COLO668 (cell line): ENCODE data around the gene TGFBI.

ENCODE experiments used
- DNase-seq: peaks from one replicate; lab custom pipeline; 2025; ENCODE audit not compliant: unreplicated experiment; lab: John Stamatoyannopoulos, UW

Gene TGFBI

DNA sequence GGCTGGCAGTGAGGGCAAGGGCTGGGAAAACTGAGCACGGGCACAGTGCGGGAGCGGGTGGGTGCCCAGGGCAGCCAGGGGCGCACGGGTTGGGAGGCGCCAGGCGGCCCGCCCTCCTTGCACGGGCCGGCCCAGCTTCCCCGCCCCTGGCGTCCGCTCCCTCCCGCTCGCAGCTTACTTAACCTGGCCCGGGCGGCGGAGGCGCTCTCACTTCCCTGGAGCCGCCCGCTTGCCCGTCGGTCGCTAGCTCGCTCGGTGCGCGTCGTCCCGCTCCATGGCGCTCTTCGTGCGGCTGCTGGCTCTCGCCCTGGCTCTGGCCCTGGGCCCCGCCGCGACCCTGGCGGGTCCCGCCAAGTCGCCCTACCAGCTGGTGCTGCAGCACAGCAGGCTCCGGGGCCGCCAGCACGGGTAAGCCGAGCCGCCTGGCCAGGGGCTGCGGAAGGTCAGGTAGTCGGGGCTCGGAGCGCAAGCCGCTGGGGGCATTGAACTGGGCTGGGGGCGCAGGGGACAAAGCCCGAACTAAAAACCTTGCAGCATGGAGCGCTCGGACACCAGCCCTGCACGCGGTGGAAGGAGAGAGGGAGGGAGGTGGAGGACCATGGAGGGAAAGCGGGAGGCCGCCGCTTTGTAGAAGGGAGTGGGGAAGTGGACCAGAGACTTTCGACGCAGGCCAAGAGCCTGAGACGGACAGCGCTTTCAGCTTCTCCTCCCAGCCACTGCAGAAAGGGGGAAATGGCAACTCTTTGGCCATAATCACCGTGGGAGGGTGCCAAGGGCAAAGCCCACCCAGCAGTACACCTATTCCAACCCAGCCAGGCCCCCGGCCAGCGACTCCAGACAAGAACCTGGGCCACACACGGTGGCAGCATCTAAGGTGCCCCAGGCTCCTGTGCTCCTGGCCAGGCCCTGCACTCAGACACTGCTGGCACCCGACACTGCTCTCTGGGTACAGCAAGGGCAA lies at the start of gene TGFBI:
Gene TGFBI (plus strand): TSS at position 207 of the 961 bp plus-strand sequence. CDS start 68 bp downstream, at position 275.
- DNase-seq = peak; percentile 48

DNA sequence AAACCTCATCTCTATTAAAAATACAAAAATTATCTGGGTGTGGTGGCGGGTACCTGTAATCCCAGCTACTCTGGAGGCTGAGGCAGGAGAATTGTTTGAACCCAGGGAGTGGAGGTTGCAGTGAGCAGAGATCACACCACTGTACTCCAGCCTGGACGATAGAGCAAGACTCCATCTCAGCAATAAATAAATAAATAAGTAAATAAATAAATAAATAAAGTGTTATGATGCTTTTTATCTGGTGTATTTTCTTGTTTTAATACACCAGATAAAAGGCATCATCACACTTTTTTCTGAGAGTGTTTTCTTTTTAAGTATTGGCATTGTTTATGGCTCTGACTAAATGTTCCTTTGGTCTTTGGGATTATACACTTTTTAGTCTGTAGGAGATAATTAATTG lies 49.8 kb upstream of the TGFBI start:
- DNase-seq = no peak

GRCh38 chr5:135979510-135979909 lies 49.3 kb upstream of the TGFBI start:
- no peak for DNase-seq

DNA sequence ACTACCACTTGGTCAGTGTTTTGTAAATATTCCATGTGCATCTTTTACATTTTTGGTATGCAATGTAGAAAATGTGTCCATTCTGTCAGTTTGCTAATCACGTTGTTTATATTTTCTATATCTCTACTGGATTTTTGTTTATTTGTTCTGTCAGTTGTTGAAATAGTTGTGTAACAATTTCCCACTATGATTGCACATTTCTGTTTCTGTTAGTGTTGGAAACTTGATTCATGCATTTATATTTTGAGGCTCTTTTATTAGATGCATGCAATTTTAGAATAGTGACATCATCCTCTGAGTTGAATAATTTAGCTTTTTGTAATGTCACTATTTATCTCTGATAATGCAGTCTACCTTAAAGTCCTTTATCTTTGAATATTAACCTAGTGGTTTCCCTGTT lies 48.2 kb upstream of the TGFBI start:
- no peak for DNase-seq

DNA sequence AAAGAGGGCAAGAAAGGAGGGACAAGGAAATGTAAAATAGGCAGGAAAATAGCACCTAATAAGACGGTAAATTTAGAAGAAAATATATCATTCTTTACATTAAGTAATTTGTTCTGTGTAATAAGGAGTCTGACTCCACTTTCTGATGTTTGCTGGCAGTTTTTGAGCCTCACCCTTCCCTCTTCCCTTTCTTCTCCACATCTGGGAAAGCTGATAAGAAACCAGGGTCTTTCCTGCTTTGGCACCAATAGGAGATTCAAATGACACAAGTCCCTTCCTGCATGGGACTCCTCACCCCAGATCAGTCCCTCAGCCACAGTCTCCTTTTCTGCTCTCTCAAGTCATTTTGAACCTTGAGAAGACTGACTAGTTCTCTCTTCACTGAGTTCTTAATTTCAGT lies 42.8 kb upstream of the TGFBI start:
- no peak for DNase-seq

GRCh38 chr5:135986401-135986800 lies 42.4 kb upstream of the TGFBI start:
- no peak for DNase-seq

GRCh38 chr5:135986891-135987401 lies 41.8 kb upstream of the TGFBI start:
- DNase-seq = no peak

GRCh38 chr5:135988546-135988945 lies 40.2 kb upstream of the TGFBI start:
- DNase-seq = no peak

DNA sequence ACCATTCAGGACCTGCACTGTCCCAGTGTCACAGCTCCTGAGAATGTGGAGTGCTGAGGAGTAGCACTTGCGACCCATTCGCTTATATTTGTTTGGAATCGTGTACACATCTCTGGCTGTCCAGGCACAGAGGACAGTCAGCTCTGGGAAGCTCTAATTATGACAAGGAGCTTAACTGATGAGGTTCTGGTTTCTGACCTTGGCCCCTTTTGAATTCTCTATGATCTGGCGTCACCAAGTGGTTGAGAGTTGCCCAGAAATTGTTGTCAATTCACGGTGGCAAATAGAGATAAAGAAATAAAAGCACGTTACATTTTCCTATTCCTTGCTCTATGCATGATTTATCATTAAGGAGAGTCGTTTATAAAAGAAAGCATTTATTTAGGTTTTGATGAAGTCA lies 39.1 kb upstream of the TGFBI start:
- no peak for DNase-seq

GRCh38 chr5:135990528-135991255 lies 38.1 kb upstream of the TGFBI start:
- DNase-seq = no peak

- DNase-seq = no peak
These were observed 37.4 kb upstream of the TGFBI start for GRCh38 chr5:135991429-135991828.

GRCh38 chr5:135993335-135993879 lies 35.4 kb upstream of the TGFBI start:
- no peak for DNase-seq

GRCh38 chr5:135993880-135994636 lies 34.7 kb upstream of the TGFBI start:
- DNase-seq = no peak

DNA sequence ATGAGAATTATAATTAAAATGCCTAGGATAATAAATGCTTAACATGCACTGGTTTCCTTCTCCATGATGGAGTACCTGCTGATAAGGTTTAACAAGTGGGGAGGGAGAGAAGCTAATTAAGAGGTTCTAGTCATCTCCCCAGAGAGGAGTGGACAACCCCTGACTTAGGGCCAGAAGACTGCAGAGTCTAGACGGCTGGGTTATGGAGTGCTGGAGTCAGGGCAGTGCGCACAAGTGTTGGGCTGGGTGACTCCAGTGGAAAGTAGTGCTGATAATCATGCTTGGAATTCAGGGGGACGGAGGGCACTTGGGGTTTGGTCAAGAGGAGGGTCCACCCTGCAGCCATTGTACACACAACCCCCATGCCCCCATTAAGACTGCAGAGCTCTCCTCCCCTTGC lies 32.8 kb upstream of the TGFBI start:
- DNase-seq = no peak

DNA sequence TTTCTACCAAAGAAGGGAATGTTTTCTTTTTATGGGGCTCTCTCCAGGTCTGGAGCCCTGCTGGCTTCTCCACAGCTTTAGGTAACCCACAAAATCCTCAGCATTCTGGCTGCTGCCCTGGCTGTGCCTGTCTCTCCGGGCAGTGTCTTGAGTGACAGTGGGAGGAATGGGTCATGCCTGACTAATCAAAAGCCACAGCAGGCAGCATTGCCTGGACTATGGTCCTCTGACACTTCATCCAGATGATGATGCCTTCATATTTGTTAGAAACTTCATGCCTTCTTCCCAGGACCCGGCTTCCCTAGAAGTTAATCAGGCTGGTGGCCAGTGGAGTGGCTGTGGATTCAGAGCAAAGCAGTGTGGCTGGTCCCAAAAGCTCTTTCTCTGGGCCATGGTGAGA lies 32.2 kb upstream of the TGFBI start:
- no peak for DNase-seq

DNA sequence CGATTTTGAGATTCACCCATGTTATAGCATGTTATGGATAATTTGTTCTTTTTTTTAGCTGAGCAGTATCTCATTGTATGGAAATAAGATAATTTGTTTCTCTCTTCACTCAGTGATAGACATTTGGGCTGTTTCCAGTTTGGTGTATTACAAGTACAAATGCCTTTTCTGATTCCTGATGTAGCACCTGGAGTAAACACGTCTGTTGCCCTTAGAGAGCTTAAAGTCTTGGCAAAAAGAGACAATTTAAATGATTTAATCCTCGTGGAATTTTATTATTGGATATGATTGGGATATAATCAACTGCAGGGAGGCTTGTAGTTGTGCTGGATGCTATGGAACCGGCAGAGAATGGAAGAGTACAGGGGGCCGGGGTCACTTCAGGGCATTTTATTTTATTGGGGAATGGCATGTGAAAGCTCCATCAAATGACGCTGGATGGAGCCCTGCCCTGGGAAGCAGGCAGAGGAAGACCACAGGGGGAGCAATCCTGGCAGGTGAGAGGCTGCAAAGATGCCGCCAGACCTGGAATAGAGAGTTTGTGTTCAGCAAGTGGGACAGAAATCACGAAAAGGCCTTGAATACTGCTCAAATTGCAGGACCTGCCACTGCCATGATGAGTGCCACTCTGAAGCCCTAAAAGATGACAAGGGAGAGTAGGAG lies 31.0 kb upstream of the TGFBI start:
- DNase-seq = no peak

DNA sequence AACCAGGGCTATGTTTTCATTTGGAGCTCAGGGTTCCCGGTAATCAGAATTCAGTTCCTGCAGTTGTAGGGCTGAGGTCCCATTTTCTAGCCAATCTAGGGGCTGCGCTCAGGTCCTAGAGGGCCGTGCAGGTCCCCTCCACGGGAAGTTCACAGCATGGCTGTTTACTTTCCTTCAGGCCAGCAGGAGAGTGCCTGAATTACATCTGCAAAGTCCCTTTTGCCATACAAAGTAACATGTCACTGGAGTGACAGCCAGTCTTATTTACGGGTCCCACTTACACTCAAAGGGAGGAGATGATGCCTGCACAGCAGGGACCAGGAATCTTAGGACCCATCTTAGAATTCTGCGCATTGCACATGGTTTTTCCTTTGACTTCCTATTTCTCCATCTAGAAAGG lies 29.9 kb upstream of the TGFBI start:
- no peak for DNase-seq

- no peak for DNase-seq
These were observed 29.2 kb upstream of the TGFBI start for GRCh38 chr5:135999406-136000139.

- DNase-seq = no peak
These were observed 28.6 kb upstream of the TGFBI start for GRCh38 chr5:136000147-136000546.

- DNase-seq = no peak
These were observed 27.9 kb upstream of the TGFBI start for GRCh38 chr5:136000932-136001331.
